B cell (primary cell): Measurements from ENCODE around the gene CELF4. TPM values are rescaled to one million over a fixed set of nuclear protein-coding genes. Genes with fewer than 3 reads are reported as not detected.

Source experiments
- ATAC-seq: fragments of 200-7000 bp; cut with Tn5 transposase; one replicate; pipeline ENCODE4 v1.10.0; 2021; ENCODE audit warnings: low read depth, mild to moderate bottlenecking, moderate number of reproducible peaks, moderate library complexity
- CTCF ChIA-PET: fragments of 350-600 bp; sonication (Branson Sonifier 250); formaldehyde crosslinking; loops from one replicate; lab custom pipeline; 2021; ENCODE audit warnings: antibody characterized with exemption, inconsistent platforms; lab: Charles Lee
- POLR2A ChIA-PET: fragments of 350-600 bp; sonication (Branson Sonifier 250); formaldehyde crosslinking; loops from one replicate; lab custom pipeline; 2021; ENCODE audit warnings: antibody characterized with exemption; lab: Charles Lee
- DNase-seq: peaks from one replicate; pipeline ENCODE4 v3.0.0; 2013
- H2AFZ ChIP-seq: 2 replicates; pipeline ENCODE4 v1.6.1; 2012; ENCODE audit warnings: mild to moderate bottlenecking, low read depth, low read length; ENCODE audit not compliant: insufficient read depth, poor library complexity, severe bottlenecking
- H3K27ac ChIP-seq, 2 donors: 1 replicate in 1 of 2; 2 replicates in 1 of 2; pipeline ENCODE4 v1.5.1; 2012 to 2013; ENCODE audit warnings: low read length in 2 of 2, mild to moderate bottlenecking in 2 of 2, moderate library complexity in 1 of 2
- H3K27me3 ChIP-seq, 4 experiments: fragments of 200-600 bp in 1 of 4; sonication (generic) in 1 of 4; replicated peaks in 1 of 4; 1 replicate in 2 of 4; 2 replicates in 2 of 4; pipeline versions ENCODE4 v1.6.1 to v1.7.0; 2013 to 2016; ENCODE audit warnings: low read length in 3 of 4, mild to moderate bottlenecking in 2 of 4, mixed read lengths in 1 of 4, moderate library complexity in 1 of 4; ENCODE audit not compliant: insufficient read depth in 4 of 4, control insufficient read depth in 3 of 4; ENCODE audit errors: control extremely low read depth in 1 of 4
- H3K36me3 ChIP-seq, 2 experiments: replicated peaks in 1 of 2; 1 replicate in 1 of 2; 2 replicates in 1 of 2; pipeline versions ENCODE4 v1.6.1 to v1.7.1; 2013; ENCODE audit warnings: low read length in 1 of 2; ENCODE audit not compliant: insufficient read depth in 2 of 2, control insufficient read depth in 1 of 2; ENCODE audit errors: control extremely low read depth in 1 of 2, extremely low read depth in 1 of 2
- H3K4me1 ChIP-seq, 2 donors: fragments of 200-600 bp in 1 of 2; sonication (generic) in 1 of 2; 1 replicate in 1 of 2; 2 replicates in 1 of 2; pipeline versions ENCODE4 v1.5.1 to v1.6.1; 2013 to 2017; ENCODE audit warnings: low read length in 2 of 2; ENCODE audit not compliant: control insufficient read depth in 2 of 2, insufficient read depth in 2 of 2
- H3K4me2 ChIP-seq: replicated peaks from 2 replicates; pipeline ENCODE3; 2012; ENCODE audit warnings: mild to moderate bottlenecking, low read depth, low read length; ENCODE audit not compliant: poor library complexity, severe bottlenecking
- H3K4me3 ChIP-seq, 5 experiments: fragments of 200-600 bp in 1 of 5; sonication (generic) in 1 of 5; 1 replicate in 3 of 5; 2 replicates in 2 of 5; pipeline versions ENCODE4 v1.5.1 to v1.7.0; 2011 to 2016; ENCODE audit warnings: low read length in 4 of 5, mild to moderate bottlenecking in 4 of 5, low read depth in 2 of 5, control low read depth in 1 of 5, moderate library complexity in 1 of 5; ENCODE audit not compliant: insufficient read depth in 1 of 5; ENCODE audit errors: control extremely low read depth in 1 of 5, extremely low read depth in 1 of 5
- H3K79me2 ChIP-seq: fragments of 200-600 bp; sonication (generic); one replicate; pipeline ENCODE4 v1.6.0; 2016; ENCODE audit warnings: low read length; ENCODE audit not compliant: control insufficient read depth, insufficient read depth
- H3K9ac ChIP-seq: fragments of 200-600 bp; sonication (generic); 2 replicates; pipeline ENCODE4 v1.6.1; 2017; ENCODE audit warnings: mild to moderate bottlenecking, low read length, moderate library complexity
- H3K9me3 ChIP-seq, 3 donors: one replicate each; pipeline versions ENCODE4 v1.6.1 to v1.7.1; 2013; ENCODE audit warnings: low read length in 2 of 3; ENCODE audit not compliant: control insufficient read depth in 2 of 3, insufficient read depth in 1 of 3; ENCODE audit errors: control extremely low read depth in 1 of 3
- H4K20me1 ChIP-seq: 2 replicates; pipeline ENCODE4 v1.6.0; 2012; ENCODE audit warnings: mild to moderate bottlenecking, low read length; ENCODE audit not compliant: insufficient read depth, control insufficient read depth, poor library complexity, severe bottlenecking
- H3K27ac Mint-ChIP-seq: one replicate; pipeline ENCODE4 v1.8.0; 2021; ENCODE audit warnings: mixed read lengths
- H3K27me3 Mint-ChIP-seq: one replicate; pipeline ENCODE4 v1.8.0; 2021; ENCODE audit warnings: mixed read lengths
- H3K4me1 Mint-ChIP-seq: one replicate; pipeline ENCODE4 v1.8.0; 2021; ENCODE audit warnings: mixed read lengths
- H3K4me3 Mint-ChIP-seq: one replicate; pipeline ENCODE4 v1.8.0; 2021; ENCODE audit warnings: mixed read lengths
- H3K9me3 Mint-ChIP-seq: one replicate; pipeline ENCODE4 v1.8.0; 2022; ENCODE audit warnings: mixed read lengths; ENCODE audit not compliant: insufficient read depth
- EZH2 ChIP-seq: IDR thresholded peaks from 2 replicates; pipeline ENCODE4 v1.6.1; 2012; ENCODE audit warnings: borderline replicate concordance, low read depth, mild to moderate bottlenecking, moderate library complexity, low read length; ENCODE audit not compliant: insufficient read depth, poor library complexity, severe bottlenecking
- WGBS: methylation state at CpG from one replicate; pipeline ENCODE4 v1.1.5; 2013; ENCODE audit warnings: missing lambda C conversion rate; ENCODE audit not compliant: insufficient coverage; 5-methylcytosine and 5-hydroxymethylcytosine counted together
- intact Hi-C: fragments of 100-400 bp; cut with micrococcal nuclease; formaldehyde crosslinking; loops from one replicate; pipeline ENCODE4 v1.10.0; 2022
- polyA plus RNA-seq: library from polyadenylated mRNA; depleted of rRNA; stranded (reverse); fragments of >200 nt; gene quantifications from 2 replicates; pipeline ENCODE4 v1.2.3, GENCODE V29; 2012
- total RNA-seq, 2 donors: library from RNA; stranded (reverse); fragments of 120-200 nt in 1 of 2; gene quantifications; 1 replicate in 1 of 2; 2 replicates in 1 of 2; pipeline versions ENCODE4 v1.2.3 to v1.2.4, GENCODE V29; 2013 to 2022
- TF ChIP-seq, protein P1 (sequence below): fragments of 200-600 bp; IDR thresholded peaks from one replicate; pipeline ENCODE4 v1.8.0; 2022; ENCODE audit warnings: antibody characterized with exemption, mild to moderate bottlenecking

The CELF4 gene
- total and polyA plus RNA-seq, 2 donors (not counting 1 experiment from before 2014, with no cell fraction given), result not detected

DNA sequence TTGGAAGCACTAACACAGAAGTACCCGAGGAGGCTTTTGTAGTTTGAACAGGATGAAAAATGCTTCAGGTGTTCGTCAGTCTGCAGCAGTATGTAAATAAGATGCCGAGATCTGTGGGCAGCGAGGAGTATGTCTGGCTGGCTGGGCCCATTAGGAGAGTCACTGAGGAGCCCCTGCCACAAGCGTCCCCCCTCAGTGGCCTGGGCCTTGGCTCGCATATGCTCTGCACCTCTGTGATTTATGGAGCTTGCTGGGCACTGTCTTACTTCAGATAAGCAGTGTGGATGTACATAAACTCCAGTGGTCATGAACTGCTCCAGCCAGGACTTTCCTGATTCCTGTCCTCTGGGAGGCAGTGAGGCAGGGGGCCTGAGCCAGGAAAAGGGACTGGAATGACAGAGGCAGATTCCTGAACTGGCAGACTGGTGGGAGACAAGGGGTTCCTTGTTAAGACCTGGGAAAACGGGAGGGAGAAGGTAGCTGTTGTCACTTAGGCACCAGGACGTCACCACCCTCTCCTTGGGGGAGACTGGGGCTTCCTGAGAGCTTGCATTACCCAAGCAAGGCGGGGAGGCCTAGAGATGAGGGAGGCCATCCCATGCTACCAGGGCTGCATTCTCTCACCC lies 46.0 kb downstream of the CELF4 start:
- 81% methylated on average over 8 of the region's 9 CpGs for WGBS
- peaks cover 0 to 7% (median 0%) of the 10 kb centered on the region in 3 donors for H3K9me3 ChIP-seq
- H3K27ac ChIP-seq, result no peak overlapping the region
- Mint-ChIP-seq H3K27ac (no peak overlapping the region), H3K4me1 (no peaks in the 10 kb centered on the region), H3K4me3 (no peak overlapping the region), H3K9me3 (no peaks in the 10 kb centered on the region), H3K27me3 (peaks cover 26% of the 10 kb centered on the region)
- intact Hi-C loops, result no loop called here
- H3K79me2 ChIP-seq, result no peaks in the 10 kb centered on the region
- H3K9ac ChIP-seq, result no peak overlapping the region
- ATAC-seq (no peak), DNase-seq (no peak)
- H3K4me1 ChIP-seq, result no peaks in the 10 kb centered on the region
- POLR2A ChIA-PET, result no interaction called here
- H2AFZ ChIP-seq, result no peak overlapping the region
- peaks cover 0 to 19% (median 5%) of the 10 kb centered on the region in 4 experiments for H3K27me3 ChIP-seq
- H3K4me2 ChIP-seq, result no peak overlapping the region
- CTCF ChIA-PET, result interaction anchor here (1.3 kb wide), 1 partner anchor 13 kb away, joined by 4 read pairs; no protein-coding TSS in a partner anchor
- H4K20me1 ChIP-seq, result no peaks in the 10 kb centered on the region
- no peaks in the 10 kb centered on the region for H3K36me3 ChIP-seq
- no peak for TF ChIP-seq EZH2
- TF ChIP-seq, protein P1, sequence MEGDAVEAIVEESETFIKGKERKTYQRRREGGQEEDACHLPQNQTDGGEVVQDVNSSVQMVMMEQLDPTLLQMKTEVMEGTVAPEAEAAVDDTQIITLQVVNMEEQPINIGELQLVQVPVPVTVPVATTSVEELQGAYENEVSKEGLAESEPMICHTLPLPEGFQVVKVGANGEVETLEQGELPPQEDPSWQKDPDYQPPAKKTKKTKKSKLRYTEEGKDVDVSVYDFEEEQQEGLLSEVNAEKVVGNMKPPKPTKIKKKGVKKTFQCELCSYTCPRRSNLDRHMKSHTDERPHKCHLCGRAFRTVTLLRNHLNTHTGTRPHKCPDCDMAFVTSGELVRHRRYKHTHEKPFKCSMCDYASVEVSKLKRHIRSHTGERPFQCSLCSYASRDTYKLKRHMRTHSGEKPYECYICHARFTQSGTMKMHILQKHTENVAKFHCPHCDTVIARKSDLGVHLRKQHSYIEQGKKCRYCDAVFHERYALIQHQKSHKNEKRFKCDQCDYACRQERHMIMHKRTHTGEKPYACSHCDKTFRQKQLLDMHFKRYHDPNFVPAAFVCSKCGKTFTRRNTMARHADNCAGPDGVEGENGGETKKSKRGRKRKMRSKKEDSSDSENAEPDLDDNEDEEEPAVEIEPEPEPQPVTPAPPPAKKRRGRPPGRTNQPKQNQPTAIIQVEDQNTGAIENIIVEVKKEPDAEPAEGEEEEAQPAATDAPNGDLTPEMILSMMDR, result no peak
- no peak overlapping the region for H3K4me3 ChIP-seq

GRCh38 chr18:37516361-37516853 lies 49.2 kb downstream of the CELF4 start:
- intact Hi-C loops, result no loop called here
- ATAC-seq (no peak), DNase-seq (no peak)
- TF ChIP-seq EZH2, result no peak
- TF ChIP-seq, protein P1, result no peak
- Histone ChIP-seq H3K4me3 (no peak overlapping the region), H3K79me2 (no peaks in the 10 kb centered on the region), H3K9ac (no peak overlapping the region), H3K36me3 (no peaks in the 10 kb centered on the region), H3K4me1 (no peaks in the 10 kb centered on the region), H3K9me3 (peaks cover 0 to 10% (median 0%) of the 10 kb centered on the region in 3 donors), H3K27ac (no peak overlapping the region), H2AFZ (no peak overlapping the region), H3K27me3 (peaks cover 0 to 5% (median 0%) of the 10 kb centered on the region in 4 experiments), H3K4me2 (no peak overlapping the region), H4K20me1 (no peaks in the 10 kb centered on the region)
- CTCF ChIA-PET, result no interaction called here
- Mint-ChIP-seq H3K9me3 (no peaks in the 10 kb centered on the region), H3K4me1 (no peaks in the 10 kb centered on the region), H3K27me3 (peaks cover 5% of the 10 kb centered on the region), H3K4me3 (no peak overlapping the region), H3K27ac (no peak overlapping the region)
- WGBS, result 95% methylated on average over 2 of the region's 5 CpGs
- POLR2A ChIA-PET, result no interaction called here
